Breast epithelium (tissue), 4 donors: ENCODE measurements around the gene EDAR. TPM values are rescaled to one million over a fixed set of nuclear protein-coding genes. Genes with fewer than 3 reads are reported as not detected.
A peak's percentile ranks its signal among the peaks of the same experiment; 100 is the strongest.

ENCODE experiments used
- DNase-seq, 2 donors: peaks; one replicate each; pipeline ENCODE4 v3.0.0-alpha.2; 2019; ENCODE audit warnings: low spot score in 2 of 2
- H3K27ac ChIP-seq, 2 donors: fragments of 200-600 bp; sonication (generic) in 1 of 2; one replicate each; pipeline ENCODE4 v1.5.1; 2016 to 2019; ENCODE audit warnings: mild to moderate bottlenecking in 1 of 2
- H3K27me3 ChIP-seq, 2 donors: fragments of 200-600 bp; sonication (generic) in 1 of 2; one replicate each; pipeline versions ENCODE4 v1.5.1 to v1.6.0; 2017 to 2019; ENCODE audit warnings: control low read depth in 1 of 2, mild to moderate bottlenecking in 1 of 2
- H3K36me3 ChIP-seq: fragments of 200-600 bp; one replicate; pipeline ENCODE4 v1.5.1; 2019
- H3K4me1 ChIP-seq, 2 donors: fragments of 200-600 bp; sonication (generic); one replicate each; pipeline ENCODE4 v1.5.1; 2016 to 2019; ENCODE audit warnings: control low read depth in 1 of 2
- H3K4me3 ChIP-seq, 3 donors: fragments of 200-600 bp; sonication (generic); 1 replicate in 2 of 3; 2 replicates in 1 of 3; pipeline ENCODE4 v1.5.1; 2016 to 2019; ENCODE audit warnings: mild to moderate bottlenecking in 3 of 3, moderate library complexity in 2 of 3
- H3K9me3 ChIP-seq, 2 donors: fragments of 200-600 bp; sonication (generic) in 1 of 2; one replicate each; pipeline ENCODE4 v1.5.1; 2016 to 2019; ENCODE audit warnings: control low read depth in 1 of 2
- POLR2A ChIP-seq: fragments of 450-650 bp; IDR thresholded peaks from one replicate; pipeline ENCODE4 v1.6.1; 2016; ENCODE audit warnings: antibody characterized with exemption, mild to moderate bottlenecking, moderate library complexity
- POLR2AphosphoS5 ChIP-seq, 3 donors: sonication (generic); formaldehyde crosslinking; IDR thresholded peaks; one replicate each; pipeline ENCODE4 v1.6.1; 2017; ENCODE audit warnings: antibody characterized with exemption in 3 of 3
- intact Hi-C: fragments of 100-400 bp; cut with DNase I; formaldehyde crosslinking; loops from one replicate; pipeline ENCODE4 v1.15.1; 2023; ENCODE audit warnings: low total_unique reads
- total RNA-seq, 3 donors: library from RNA; depleted of rRNA; stranded (reverse); fragments of >200 nt; gene quantifications; one replicate each; pipeline ENCODE4 v1.1.0, GENCODE V29; 2016
- TF ChIP-seq, protein P1 (sequence below), 3 donors: fragments of 450-650 bp; IDR thresholded peaks; one replicate each; pipeline ENCODE4 v1.5.1; 2016 to 2017; ENCODE audit warnings: antibody characterized with exemption in 3 of 3, mild to moderate bottlenecking in 3 of 3, moderate library complexity in 3 of 3

Gene EDAR
- total RNA-seq, 3 donors from 2014 or later, result 0.29 TPM; not detected in 2

DNA sequence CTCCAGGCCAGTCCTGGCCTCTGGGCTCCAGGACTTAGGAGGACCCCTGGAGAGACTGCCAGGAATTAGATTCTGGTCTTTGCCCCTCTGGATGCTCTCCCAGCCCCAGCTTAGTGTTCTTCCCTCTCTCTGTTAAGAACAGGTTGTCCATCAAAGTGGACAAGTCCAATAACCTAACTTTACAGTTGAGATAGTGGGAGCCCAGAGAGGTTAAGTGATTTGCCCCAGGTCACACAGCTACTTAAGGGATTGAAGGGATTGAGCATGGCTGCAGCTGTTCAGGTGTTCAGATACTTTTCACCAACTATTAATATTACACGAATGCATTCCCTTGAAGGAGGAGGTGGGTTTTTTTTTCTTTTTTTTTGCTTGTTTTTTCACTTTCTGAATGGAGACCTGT, 57.6 kb downstream of the EDAR start:
- Histone ChIP-seq H3K27me3 (no peaks in the 10 kb centered on the region), H3K36me3 (no peaks in the 10 kb centered on the region), H3K27ac (no peak overlapping the region), H3K9me3 (no peaks in the 10 kb centered on the region), H3K4me1 (no peaks in the 10 kb centered on the region), H3K4me3 (no peak overlapping the region)
- intact Hi-C loops, result no loop called here
- TF ChIP-seq POLR2AphosphoS5 (IDR thresholded peaks at IDR 0.05) (no peak), POLR2A (no peak)
- TF ChIP-seq, protein P1, sequence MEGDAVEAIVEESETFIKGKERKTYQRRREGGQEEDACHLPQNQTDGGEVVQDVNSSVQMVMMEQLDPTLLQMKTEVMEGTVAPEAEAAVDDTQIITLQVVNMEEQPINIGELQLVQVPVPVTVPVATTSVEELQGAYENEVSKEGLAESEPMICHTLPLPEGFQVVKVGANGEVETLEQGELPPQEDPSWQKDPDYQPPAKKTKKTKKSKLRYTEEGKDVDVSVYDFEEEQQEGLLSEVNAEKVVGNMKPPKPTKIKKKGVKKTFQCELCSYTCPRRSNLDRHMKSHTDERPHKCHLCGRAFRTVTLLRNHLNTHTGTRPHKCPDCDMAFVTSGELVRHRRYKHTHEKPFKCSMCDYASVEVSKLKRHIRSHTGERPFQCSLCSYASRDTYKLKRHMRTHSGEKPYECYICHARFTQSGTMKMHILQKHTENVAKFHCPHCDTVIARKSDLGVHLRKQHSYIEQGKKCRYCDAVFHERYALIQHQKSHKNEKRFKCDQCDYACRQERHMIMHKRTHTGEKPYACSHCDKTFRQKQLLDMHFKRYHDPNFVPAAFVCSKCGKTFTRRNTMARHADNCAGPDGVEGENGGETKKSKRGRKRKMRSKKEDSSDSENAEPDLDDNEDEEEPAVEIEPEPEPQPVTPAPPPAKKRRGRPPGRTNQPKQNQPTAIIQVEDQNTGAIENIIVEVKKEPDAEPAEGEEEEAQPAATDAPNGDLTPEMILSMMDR (IDR thresholded peaks at IDR 0.05), result no peak
- no peak for DNase-seq

DNA sequence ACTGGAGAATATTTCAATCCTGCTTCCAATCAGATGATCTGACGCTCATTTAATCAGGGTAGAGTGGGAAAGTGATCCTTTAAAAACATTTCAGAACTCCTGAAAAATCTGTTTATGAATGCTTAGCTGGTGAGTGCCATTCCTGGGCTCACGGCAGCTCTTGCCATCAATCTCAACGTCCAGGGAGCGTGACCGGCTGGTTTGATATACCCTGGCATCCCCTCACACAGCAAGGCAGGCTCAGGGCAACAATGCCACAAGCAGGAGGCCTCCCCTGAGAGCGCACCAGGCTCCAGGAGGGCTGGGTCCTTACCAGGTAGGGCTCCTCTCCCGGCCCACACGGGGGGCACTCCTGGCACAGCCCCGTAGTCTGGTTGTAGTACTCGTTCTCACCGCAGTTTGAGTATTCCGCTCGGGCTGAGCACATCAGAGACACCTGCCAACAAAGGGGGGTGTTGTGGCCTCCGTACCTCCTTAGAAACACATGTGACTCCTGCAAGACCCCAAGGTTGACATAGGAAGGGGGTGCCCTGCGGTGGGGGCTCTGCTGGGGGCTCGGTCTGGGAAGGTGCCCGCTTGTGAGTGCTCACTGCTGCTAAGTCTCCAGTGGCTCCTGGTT, 59.1 kb downstream of the EDAR start:
- Histone ChIP-seq H3K4me3 (no peak overlapping the region), H3K27me3 (no peaks in the 10 kb centered on the region), H3K9me3 (no peaks in the 10 kb centered on the region), H3K36me3 (no peaks in the 10 kb centered on the region), H3K27ac (no peak overlapping the region), H3K4me1 (peaks cover 0 to 10% of the 10 kb centered on the region in 2 donors)
- no peak for DNase-seq
- TF ChIP-seq POLR2AphosphoS5 (IDR thresholded peaks at IDR 0.05), result no peak
- TF ChIP-seq, protein P1 (IDR thresholded peaks at IDR 0.05), result no peak
- TF ChIP-seq POLR2A, result no peak
- intact Hi-C loops, result no loop called here

DNA sequence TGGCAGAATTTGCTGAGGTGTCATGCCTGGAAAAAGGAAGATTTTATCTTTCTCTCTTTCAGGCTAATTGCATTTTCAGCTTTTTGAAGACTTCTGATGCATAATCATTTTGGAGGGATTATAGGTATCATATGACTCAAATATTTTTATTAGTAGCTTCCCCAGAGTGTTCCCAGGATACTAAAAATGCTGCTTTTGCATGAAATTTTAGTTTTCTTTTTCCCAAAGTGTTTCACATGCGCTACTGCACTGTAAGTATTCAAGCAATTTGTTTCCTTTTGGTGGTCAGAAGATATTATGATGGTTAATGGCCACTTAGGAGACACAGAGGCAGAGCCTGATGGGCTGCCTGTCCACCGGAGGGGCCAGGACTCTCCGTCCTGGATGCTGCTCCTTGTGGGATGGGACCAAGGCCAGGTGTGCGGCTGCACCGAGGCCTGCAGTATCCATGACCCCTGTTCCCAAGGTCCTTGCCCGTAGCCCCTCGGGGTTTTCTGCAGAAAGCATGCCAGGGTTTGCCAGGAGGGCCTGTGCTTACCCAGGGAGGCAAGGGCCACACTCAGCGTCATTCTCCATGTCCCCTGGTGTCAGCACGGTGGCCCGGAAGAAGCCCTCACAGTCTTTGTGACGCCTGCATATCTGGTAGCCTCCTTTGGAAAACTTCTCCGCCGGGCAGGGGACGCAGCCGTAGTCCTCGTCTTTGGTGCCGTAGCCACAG, 60.2 kb downstream of the EDAR start:
- Histone ChIP-seq H3K36me3 (no peaks in the 10 kb centered on the region), H3K9me3 (no peaks in the 10 kb centered on the region), H3K27ac (no peak overlapping the region), H3K27me3 (no peaks in the 10 kb centered on the region), H3K4me3 (no peak overlapping the region), H3K4me1 (peaks cover 0 to 10% of the 10 kb centered on the region in 2 donors)
- no peak for DNase-seq
- no peak for TF ChIP-seq POLR2A
- TF ChIP-seq, protein P1 (IDR thresholded peaks at IDR 0.05), result no peak
- TF ChIP-seq POLR2AphosphoS5 (IDR thresholded peaks at IDR 0.05), result no peak
- intact Hi-C loops, result no loop called here

DNA sequence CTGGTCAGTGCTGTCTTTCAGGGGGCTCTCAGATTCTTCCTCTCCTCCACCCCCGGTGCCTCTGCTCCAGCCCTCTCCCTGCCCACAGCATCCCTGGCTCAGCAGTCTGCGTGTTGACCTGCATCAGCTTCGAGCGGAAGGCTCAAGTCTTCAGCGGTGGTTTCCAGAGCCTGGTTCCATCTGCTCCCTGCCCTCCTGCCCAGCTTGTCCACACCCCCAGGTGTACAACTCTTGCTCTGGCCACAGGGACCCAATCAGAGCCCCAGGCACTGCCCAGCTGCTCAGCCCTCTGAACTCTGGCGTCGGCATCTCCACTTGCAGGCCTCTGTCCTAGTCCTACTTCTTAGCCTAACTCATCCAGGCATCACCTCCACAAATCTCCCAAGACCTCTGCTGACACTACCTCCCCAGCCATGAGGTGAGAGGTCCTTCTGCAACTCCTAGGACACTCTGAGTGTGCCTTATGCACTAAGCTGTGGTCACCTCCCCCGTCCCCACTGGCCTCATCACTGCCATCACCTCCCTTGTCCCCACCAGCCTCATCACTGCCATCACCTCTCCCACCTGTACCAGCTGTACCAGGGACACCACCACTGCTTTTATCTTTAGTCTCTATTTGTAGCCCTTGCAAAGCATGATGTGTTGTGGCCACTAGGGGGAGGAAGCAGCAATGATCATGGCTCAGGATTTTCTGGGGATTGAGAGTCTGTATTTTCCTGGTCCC, 60.9 kb downstream of the EDAR start:
- intact Hi-C loops, result no loop called here
- TF ChIP-seq POLR2AphosphoS5 (IDR thresholded peaks at IDR 0.05) (no peak), POLR2A (no peak)
- TF ChIP-seq, protein P1 (IDR thresholded peaks at IDR 0.05), result peak; percentile 61 to 73 (median 69)
- no peak for DNase-seq
- Histone ChIP-seq H3K9me3 (no peaks in the 10 kb centered on the region), H3K4me3 (no peak overlapping the region), H3K4me1 (peaks cover 0 to 10% of the 10 kb centered on the region in 2 donors), H3K27ac (no peak overlapping the region), H3K27me3 (no peaks in the 10 kb centered on the region), H3K36me3 (no peaks in the 10 kb centered on the region)

DNA sequence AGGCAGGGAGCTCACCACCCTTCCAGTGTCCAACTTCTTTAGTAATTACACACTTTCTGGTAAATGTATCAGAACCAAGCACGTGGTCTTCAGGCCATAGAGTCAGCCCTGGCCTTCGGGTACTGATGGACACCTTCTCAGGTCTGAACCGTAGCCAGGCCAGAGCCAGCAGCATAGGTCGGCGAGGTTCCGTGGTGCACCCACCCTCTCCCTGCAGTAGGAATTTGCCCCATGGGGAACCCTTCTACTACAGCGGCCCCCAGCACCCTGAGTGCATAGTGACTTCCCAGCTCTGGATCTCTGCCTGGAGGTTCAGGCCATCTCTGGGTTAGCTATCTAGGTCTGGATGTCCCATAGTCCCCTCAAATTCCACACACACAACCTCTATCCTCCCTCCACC, 61.6 kb downstream of the EDAR start:
- Histone ChIP-seq H3K4me3 (no peak overlapping the region), H3K27me3 (no peaks in the 10 kb centered on the region), H3K36me3 (no peaks in the 10 kb centered on the region), H3K4me1 (peaks cover 0 to 10% of the 10 kb centered on the region in 2 donors), H3K9me3 (no peaks in the 10 kb centered on the region), H3K27ac (no peak overlapping the region)
- TF ChIP-seq, protein P1 (IDR thresholded peaks at IDR 0.05), result no peak
- TF ChIP-seq POLR2A (no peak), POLR2AphosphoS5 (IDR thresholded peaks at IDR 0.05) (no peak)
- no peak for DNase-seq
- intact Hi-C loops, result no loop called here
